ENCODE data around the gene EMILIN2. TPM values are rescaled to one million over a fixed set of nuclear protein-coding genes. Genes with fewer than 3 reads are reported as not detected.
A peak's percentile ranks its signal among the peaks of the same experiment; 100 is the strongest.

The EMILIN2 gene
- total and polyA plus RNA-seq, 2 of the 13 experiments (the other 11 are each of a cell fraction or from before 2014, with no cell fraction given): 7.6 to 8.2 TPM

DNA sequence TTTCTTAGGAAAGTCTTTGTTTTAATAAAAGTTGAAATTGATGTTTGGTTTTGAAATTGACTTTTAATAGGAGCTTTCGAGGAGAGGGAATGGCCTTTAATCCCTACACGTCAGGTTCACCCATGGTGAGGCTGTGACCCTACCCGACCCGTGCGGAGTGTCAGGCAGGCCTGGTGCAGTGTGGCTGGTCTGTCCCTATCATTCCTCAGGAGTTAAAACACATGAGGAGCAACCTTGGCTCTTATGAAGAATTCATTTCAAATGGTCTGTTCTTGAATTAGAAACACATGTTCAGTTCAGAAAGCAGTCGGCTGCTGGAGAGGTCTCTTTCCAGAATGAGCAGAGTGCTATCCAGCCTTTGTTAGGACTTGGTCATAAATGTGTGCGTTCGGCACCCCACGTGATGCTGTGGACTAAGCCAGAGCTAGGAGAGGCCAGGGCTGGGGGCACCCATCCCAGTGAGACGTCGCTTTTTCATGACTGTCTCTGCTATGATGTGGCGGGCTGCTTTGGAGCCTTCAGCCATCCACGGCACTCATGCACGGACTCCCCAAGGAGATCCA is 54.7 kb downstream of the EMILIN2 start:
- H3K9ac ChIP-seq (ENCODE audit: insufficient read depth, low read depth, low read length): no peak overlapping the region
- no peaks in the 10 kb centered on the region for H3K79me2 ChIP-seq (ENCODE audit: insufficient read depth, low read length)
- no peak overlapping the region for H3K4me2 ChIP-seq (ENCODE audit: low read depth, low read length)
- no peak for FAIRE-seq
- TF ChIP-seq HOXA5 (CRISPR knock-in tag; IDR thresholded peaks at IDR 0.05) (no peak), ZNF567 (CRISPR knock-in tag; IDR thresholded peaks at IDR 0.05; ENCODE audit: borderline replicate concordance) (no peak), ZFP90 (CRISPR knock-in tag; IDR thresholded peaks at IDR 0.05; ENCODE audit: borderline replicate concordance) (no peak), ZNF224 (CRISPR knock-in tag; IDR thresholded peaks at IDR 0.05) (no peak), TOE1 (CRISPR knock-in tag; IDR thresholded peaks at IDR 0.05) (no peak), SIX1 (CRISPR knock-in tag; IDR thresholded peaks at IDR 0.05; ENCODE audit: borderline replicate concordance) (no peak), KAT7 (CRISPR knock-in tag; IDR thresholded peaks at IDR 0.05; ENCODE audit: borderline replicate concordance) (no peak), KDM2A (CRISPR knock-in tag; IDR thresholded peaks at IDR 0.05; ENCODE audit: borderline replicate concordance, low read depth) (no peak), RORA (CRISPR knock-in tag; IDR thresholded peaks at IDR 0.05) (no peak), DNMT1 (CRISPR knock-in tag; IDR thresholded peaks at IDR 0.05) (no peak), ADNP (CRISPR knock-in tag; IDR thresholded peaks at IDR 0.05) (no peak), RFX5 (IDR thresholded peaks at IDR 0.05; ENCODE audit: low read depth, low read length) (no peak), E2F2 (CRISPR knock-in tag; IDR thresholded peaks at IDR 0.05; ENCODE audit: borderline replicate concordance) (no peak), MAFG (CRISPR knock-in tag; IDR thresholded peaks at IDR 0.05) (no peak), TCF7L2 (IDR thresholded peaks at IDR 0.05; ENCODE audit: low read depth, low read length) (no peak), ZZZ3 (CRISPR knock-in tag; IDR thresholded peaks at IDR 0.05; ENCODE audit: borderline replicate concordance) (no peak), PREB (CRISPR knock-in tag; IDR thresholded peaks at IDR 0.05) (no peak), ZNF354B (CRISPR knock-in tag; IDR thresholded peaks at IDR 0.05) (no peak), LBX2 (CRISPR knock-in tag; IDR thresholded peaks at IDR 0.05; ENCODE audit: borderline replicate concordance) (no peak)
- TF ChIP-seq, protein P1, sequence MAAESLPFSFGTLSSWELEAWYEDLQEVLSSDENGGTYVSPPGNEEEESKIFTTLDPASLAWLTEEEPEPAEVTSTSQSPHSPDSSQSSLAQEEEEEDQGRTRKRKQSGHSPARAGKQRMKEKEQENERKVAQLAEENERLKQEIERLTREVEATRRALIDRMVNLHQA (CRISPR knock-in tag; IDR thresholded peaks at IDR 0.05): no peak
- WGBS (ENCODE audit: low lambda C conversion rate): 32% methylated on average over 14 of the region's 14 CpGs
- no peaks in the 10 kb centered on the region for H3K9me3 ChIP-seq (ENCODE audit: low read length)
- ATAC-seq: peak; percentile 11; the same call in 1 of the 3 replicates
- no peak for DNase-seq (ENCODE audit: low spot score)
- no peak overlapping the region for H3K27ac ChIP-seq (ENCODE audit: extremely low read length, insufficient read depth, low read length)
- no peaks in the 10 kb centered on the region for H4K20me1 ChIP-seq (ENCODE audit: insufficient read depth, low read length)
- BruUV-seq (replicated peaks): no TSS peak
- peaks cover 2 to 44% of the 10 kb centered on the region in 2 experiments; a peak in 4 of 5 replicates for H3K27me3 ChIP-seq (ENCODE audit: control insufficient read depth in 1 of 2, insufficient read depth in 2 of 2, low read length in 2 of 2)
- ChIA-PET CTCF (ENCODE audit: low intra/inter-chr PET ratio, low total read pairs) (no interaction called here), POLR2A (no interaction called here)
- H3K4me3 ChIP-seq (replicated peaks in 1 of 3; ENCODE audit: insufficient read depth in 1 of 3, low read depth in 2 of 3, low read length in 3 of 3): no peak overlapping the region
- no peaks in the 10 kb centered on the region for H3K36me3 ChIP-seq (replicated peaks in 1 of 2; ENCODE audit: control insufficient read depth in 1 of 2, insufficient read depth in 2 of 2, low read length in 2 of 2)
- H3K4me1 ChIP-seq (ENCODE audit: insufficient read depth, low read length): peaks cover 32% of the 10 kb centered on the region
- no peak overlapping the region for H2AFZ ChIP-seq (ENCODE audit: low read length)
- intact Hi-C loops (cut with micrococcal nuclease; ENCODE audit: unreplicated experiment): loop anchor here (5.0 to 10.0 kb wide), 2 partner anchors 94 to 137 kb away; no protein-coding TSS in a partner anchor
- in situ Hi-C loops (cut with HindIII; ENCODE audit: extremely low pct_ligation_motif_present, low pct_unique_long_range_greater_than_20kb): no loop called here

All from HepG2 (cell line).